ENCODE measurements around the gene SMARCD1.
A peak's percentile ranks its signal among the peaks of the same experiment; 100 is the strongest.

Gene SMARCD1

DNA sequence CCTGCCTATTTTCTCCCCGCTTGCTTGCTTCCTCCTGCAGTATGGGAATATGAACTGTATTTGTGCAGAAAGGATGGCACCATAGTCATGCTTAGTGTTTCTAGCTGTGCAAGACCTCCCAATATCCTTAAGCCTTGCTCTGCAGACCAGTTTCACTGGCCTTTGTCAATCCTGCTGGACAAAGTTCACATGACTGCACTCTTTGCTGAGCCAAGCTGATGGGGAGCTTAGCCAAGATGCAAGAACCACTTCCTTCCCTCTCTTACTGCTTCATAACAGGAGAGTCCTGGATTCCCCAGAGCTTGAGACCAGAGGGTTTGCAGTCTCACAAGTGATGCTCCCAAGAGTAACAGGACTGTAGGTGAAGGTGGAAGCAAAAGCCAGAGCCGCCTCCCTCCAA lies 24.0 kb upstream of the SMARCD1 start:
- no peak for DNase-seq (ENCODE audit: low spot score)
- TF ChIP-seq, protein P1, sequence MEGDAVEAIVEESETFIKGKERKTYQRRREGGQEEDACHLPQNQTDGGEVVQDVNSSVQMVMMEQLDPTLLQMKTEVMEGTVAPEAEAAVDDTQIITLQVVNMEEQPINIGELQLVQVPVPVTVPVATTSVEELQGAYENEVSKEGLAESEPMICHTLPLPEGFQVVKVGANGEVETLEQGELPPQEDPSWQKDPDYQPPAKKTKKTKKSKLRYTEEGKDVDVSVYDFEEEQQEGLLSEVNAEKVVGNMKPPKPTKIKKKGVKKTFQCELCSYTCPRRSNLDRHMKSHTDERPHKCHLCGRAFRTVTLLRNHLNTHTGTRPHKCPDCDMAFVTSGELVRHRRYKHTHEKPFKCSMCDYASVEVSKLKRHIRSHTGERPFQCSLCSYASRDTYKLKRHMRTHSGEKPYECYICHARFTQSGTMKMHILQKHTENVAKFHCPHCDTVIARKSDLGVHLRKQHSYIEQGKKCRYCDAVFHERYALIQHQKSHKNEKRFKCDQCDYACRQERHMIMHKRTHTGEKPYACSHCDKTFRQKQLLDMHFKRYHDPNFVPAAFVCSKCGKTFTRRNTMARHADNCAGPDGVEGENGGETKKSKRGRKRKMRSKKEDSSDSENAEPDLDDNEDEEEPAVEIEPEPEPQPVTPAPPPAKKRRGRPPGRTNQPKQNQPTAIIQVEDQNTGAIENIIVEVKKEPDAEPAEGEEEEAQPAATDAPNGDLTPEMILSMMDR (IDR thresholded peaks at IDR 0.05) = no peak
- Histone ChIP-seq H3K4me3 (no peak overlapping the region), H3K27ac (no peak overlapping the region)

DNA sequence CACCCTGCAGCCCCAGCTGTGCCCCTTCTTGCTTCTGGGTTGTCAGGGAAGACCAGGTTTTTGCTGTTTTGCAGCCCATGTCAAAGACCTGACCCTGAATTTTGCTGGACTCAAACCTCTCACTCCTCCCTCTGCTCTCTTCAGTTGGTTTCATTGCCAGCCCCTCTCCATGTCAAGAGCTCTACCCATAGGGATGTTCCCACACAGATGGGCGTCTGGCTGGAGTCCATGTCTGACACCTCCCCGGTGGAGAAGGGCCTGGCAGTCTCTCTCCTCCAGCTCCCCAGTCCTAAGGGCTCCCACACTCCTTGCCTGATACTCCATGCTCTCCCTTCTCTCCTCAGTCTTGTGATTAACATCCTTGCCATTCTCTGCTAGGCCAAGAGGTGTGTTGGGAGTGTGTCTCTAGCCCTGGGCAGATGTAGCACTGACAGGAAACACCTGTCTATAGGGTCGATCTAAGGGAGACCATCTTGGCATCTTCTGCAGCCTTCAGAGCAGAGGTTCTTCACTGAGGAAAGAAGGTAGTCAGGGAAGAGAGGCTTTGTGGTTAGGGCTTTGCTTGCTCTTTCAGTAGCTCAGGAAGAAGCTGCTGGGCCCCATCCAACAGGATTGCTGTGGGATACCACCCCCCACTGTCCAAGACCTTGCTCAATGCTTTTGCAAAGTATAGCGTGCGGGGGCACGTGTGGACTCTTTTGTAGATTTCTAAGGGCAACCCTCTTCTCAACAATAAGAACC lies 23.0 kb upstream of the SMARCD1 start:
- Histone ChIP-seq H3K4me3 (no peak overlapping the region), H3K27ac (no peak overlapping the region)
- TF ChIP-seq, protein P1 (IDR thresholded peaks at IDR 0.05) = no peak
- no peak for DNase-seq (ENCODE audit: low spot score)

DNA sequence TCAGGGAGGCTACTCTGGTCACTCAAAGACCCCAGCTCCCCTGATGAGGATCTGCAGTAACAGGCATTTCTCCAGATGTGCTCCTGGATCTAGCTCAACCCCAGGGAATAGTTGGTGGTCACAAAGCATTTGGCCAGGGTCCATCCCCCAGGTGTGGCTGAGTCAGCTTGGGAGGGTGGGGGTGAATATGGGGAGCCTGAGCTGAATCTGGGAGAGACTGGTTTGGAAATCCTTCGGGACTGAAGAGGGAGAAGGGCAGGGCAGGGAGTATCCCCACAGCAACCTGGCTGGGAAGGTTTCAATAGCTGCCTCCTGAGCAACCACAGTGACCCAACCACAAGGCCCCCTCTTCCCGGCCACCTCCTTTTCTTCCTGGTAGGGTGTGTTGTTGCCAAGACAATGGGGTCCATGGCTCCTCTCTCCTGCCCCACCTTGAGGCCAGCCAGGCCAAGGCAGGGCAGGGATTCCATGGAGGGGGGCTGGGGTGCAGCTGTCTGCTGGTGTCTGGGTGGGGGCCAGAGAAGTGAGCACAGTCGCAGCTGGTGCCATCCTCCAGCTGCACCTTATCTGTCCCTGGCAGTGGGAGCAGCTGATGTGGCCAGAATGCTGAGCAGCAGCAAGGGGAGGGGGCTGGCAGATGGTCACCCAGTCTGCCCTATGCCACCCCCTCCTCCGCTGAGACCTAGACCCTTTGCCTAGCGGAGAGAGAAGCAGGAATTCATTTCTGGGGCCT lies 22.2 kb upstream of the SMARCD1 start:
- no peak overlapping the region for H3K4me3 ChIP-seq
- no peak for DNase-seq (ENCODE audit: low spot score)
- TF ChIP-seq, protein P1 (IDR thresholded peaks at IDR 0.05) = no peak
- no peak overlapping the region for H3K27ac ChIP-seq

DNA sequence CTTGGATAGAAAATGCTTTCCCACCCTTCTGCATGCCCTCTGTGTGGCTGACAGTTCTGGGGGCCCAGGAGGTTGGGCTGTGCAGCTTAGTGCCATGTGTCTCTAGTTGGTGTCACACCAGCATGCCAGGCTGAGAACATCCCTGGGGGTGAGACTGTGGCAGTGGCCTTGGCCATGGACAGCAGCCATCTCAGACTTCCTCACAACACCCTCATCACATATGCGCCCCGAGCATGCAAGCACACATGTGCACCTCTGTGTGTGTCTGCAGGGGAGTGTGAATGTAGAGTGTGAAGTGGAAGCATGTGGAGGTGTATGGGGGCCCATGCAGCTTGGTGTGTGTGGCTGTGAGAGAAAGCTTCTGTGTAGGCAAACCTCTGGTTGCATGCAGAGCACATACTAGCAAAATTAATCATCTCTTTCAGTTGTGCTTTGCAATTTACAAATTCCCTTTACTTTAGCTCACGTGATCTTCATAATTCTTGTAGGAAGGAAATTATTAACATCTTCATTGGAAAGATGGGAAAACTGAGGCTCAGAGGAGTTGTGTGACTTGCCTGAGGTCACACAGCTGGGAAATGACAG lies 19.3 kb upstream of the SMARCD1 start:
- H3K27ac ChIP-seq = peak overlapping the region in 1 of 2 donors; percentile 45
- no peak overlapping the region for H3K4me3 ChIP-seq
- no peak for DNase-seq (ENCODE audit: low spot score)
- TF ChIP-seq, protein P1 (IDR thresholded peaks at IDR 0.05) = no peak

DNA sequence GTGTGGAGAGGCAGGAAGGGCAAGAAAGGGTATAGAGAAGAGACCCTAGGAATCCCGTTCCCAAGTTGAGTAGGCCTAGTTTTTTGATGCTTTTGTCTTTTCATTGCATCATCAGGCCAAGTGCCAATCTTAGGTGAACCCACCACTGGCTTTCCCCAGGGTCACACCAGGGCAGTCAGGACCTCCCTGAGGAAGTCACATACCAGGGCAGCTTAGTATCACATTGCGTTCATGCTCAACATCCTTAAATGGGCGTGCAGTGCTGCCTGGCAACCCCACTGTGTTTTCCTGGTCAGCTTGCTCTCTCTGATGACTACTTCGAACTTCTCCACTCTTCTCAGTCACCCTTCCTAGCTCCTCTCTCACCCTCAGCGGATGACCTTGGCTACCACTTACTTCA lies 18.7 kb upstream of the SMARCD1 start:
- TF ChIP-seq, protein P1 (IDR thresholded peaks at IDR 0.05) = no peak
- peak overlapping the region in 1 of 2 donors; percentile 45 for H3K27ac ChIP-seq
- no peak overlapping the region for H3K4me3 ChIP-seq
- DNase-seq (ENCODE audit: low spot score) = no peak

DNA sequence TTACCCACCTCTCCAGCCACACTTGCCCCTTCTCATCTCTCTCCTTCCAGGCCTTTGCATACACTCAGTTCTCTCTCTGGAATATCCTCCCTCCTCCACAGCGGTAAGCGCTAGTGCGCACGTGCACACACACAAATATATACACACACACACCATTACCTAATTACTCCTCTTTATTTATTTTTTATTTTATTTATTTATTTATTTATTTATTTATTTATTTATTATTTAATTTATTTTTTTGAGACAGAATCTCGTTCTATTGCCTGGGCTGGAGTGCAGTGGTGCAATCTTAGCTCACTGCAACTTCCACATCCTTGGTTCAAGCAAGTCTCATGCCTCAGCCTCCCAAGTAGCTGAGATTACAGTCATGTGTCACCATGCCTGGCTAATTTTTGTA lies 16.1 kb upstream of the SMARCD1 start:
- Histone ChIP-seq H3K27ac (no peak overlapping the region), H3K4me3 (no peak overlapping the region)
- no peak for DNase-seq (ENCODE audit: low spot score)
- TF ChIP-seq, protein P1 (IDR thresholded peaks at IDR 0.05) = no peak

Data from coronary artery (tissue), 2 donors.